IMR-90 (cell line): ENCODE measurements around the gene PTPRN2. TPM values are rescaled to one million over a fixed set of nuclear protein-coding genes. Genes with fewer than 3 reads are reported as not detected.

Source experiments
- ATAC-seq: fragments of 200-7000 bp; cut with Tn5 transposase; 2 replicates; pipeline ENCODE4 v1.9.1; 2020; ENCODE audit warnings: low read depth, mild to moderate bottlenecking, moderate library complexity
- BruUV-seq: library from RNA; stranded (reverse); fragments of 400-500 nt; replicated peaks from 2 replicates; lab custom pipeline; 2021; lab: Mats Ljungman, UMichigan
- CTCF ChIA-PET: fragments of 300-600 bp; formaldehyde crosslinking; extraction: SDS; loops from one replicate; lab custom pipeline; 2021; ENCODE audit warnings: antibody characterized with exemption; lab: Yijun Ruan, JAX
- POLR2A ChIA-PET: fragments of 300-600 bp; sonication (Branson Sonifier 250); formaldehyde crosslinking; loops from one replicate; lab custom pipeline; 2022; ENCODE audit warnings: antibody characterized with exemption; ENCODE audit not compliant: unreplicated experiment; lab: Charles Lee
- DNase-seq: peaks from one replicate; pipeline ENCODE4 v3.0.0; 2013
- H2AFZ ChIP-seq: replicated peaks from 2 replicates; pipeline ENCODE3; 2013; ENCODE audit warnings: low read length, mild to moderate bottlenecking; ENCODE audit not compliant: poor library complexity
- H2AK5ac ChIP-seq: 2 replicates; pipeline ENCODE4 v1.6.1; 2013; ENCODE audit warnings: low read depth, low read length, inconsistent platforms
- H2AK9ac ChIP-seq: replicated peaks from 2 replicates; pipeline ENCODE3; 2013; ENCODE audit warnings: mild to moderate bottlenecking, low read depth, low read length, moderate library complexity; ENCODE audit not compliant: poor library complexity
- H2BK120ac ChIP-seq: 2 replicates; pipeline ENCODE4 v1.6.1; 2013; ENCODE audit warnings: low read depth, low read length, inconsistent platforms
- H2BK15ac ChIP-seq: 3 replicates; pipeline ENCODE4 v1.6.1; 2013; ENCODE audit warnings: low read depth, low read length, inconsistent platforms
- H2BK20ac ChIP-seq: 2 replicates; pipeline ENCODE4 v1.6.1; 2013; ENCODE audit warnings: low read depth, mild to moderate bottlenecking, inconsistent platforms, low read length, moderate library complexity
- H2BK5ac ChIP-seq: 2 replicates; pipeline ENCODE4 v1.6.1; 2013; ENCODE audit warnings: mild to moderate bottlenecking, low read depth, low read length, inconsistent platforms; ENCODE audit not compliant: poor library complexity, severe bottlenecking
- H3K14ac ChIP-seq: replicated peaks from 2 replicates; pipeline ENCODE4 v1.6.1; 2013; ENCODE audit warnings: low read depth, low read length, inconsistent platforms
- H3K18ac ChIP-seq: 2 replicates; pipeline ENCODE4 v1.6.1; 2013; ENCODE audit warnings: low read depth, low read length, control low read depth
- H3K23ac ChIP-seq: 2 replicates; pipeline ENCODE4 v1.6.1; 2013; ENCODE audit warnings: low read depth, low read length, inconsistent platforms
- H3K27ac ChIP-seq: 2 replicates; pipeline ENCODE4 v1.5.1; 2013; ENCODE audit warnings: mild to moderate bottlenecking, control low read depth, low read length; ENCODE audit not compliant: insufficient read depth
- H3K27me3 ChIP-seq: 2 replicates; pipeline ENCODE4 v1.6.1; 2013; ENCODE audit warnings: low read length; ENCODE audit not compliant: control insufficient read depth, insufficient read depth
- H3K36me3 ChIP-seq: 2 replicates; pipeline ENCODE4 v1.6.1; 2013; ENCODE audit warnings: low read length, mixed read lengths; ENCODE audit not compliant: control insufficient read depth, insufficient read depth
- H3K4ac ChIP-seq: 2 replicates; pipeline ENCODE4 v1.6.1; 2013; ENCODE audit warnings: low read depth, low read length, inconsistent platforms
- H3K4me1 ChIP-seq: 2 replicates; pipeline ENCODE4 v1.6.1; 2013; ENCODE audit warnings: low read length, mixed read lengths; ENCODE audit not compliant: control insufficient read depth, insufficient read depth
- H3K4me2 ChIP-seq: 2 replicates; pipeline ENCODE4 v1.6.1; 2013; ENCODE audit warnings: low read depth, mild to moderate bottlenecking, control low read depth, low read length, moderate library complexity
- H3K4me3 ChIP-seq: 2 replicates; pipeline ENCODE4 v1.5.1; 2013; ENCODE audit warnings: low read depth, mild to moderate bottlenecking, control low read depth, low read length, moderate library complexity; ENCODE audit not compliant: insufficient read depth
- H3K56ac ChIP-seq: 2 replicates; pipeline ENCODE4 v1.6.1; 2013; ENCODE audit warnings: low read length, inconsistent platforms; ENCODE audit not compliant: insufficient read depth; ENCODE audit errors: extremely low read depth
- H3K79me1 ChIP-seq, 2 experiments: 2 replicates each; pipeline ENCODE4 v1.6.1; 2013; ENCODE audit warnings: low read length in 2 of 2, inconsistent platforms in 1 of 2, low read depth in 1 of 2
- H3K9ac ChIP-seq: 2 replicates; pipeline ENCODE4 v1.6.1; 2013; ENCODE audit warnings: low read depth, low read length, control low read depth
- H3K9me1 ChIP-seq: 2 replicates; pipeline ENCODE4 v1.6.1; 2013; ENCODE audit warnings: low read length, inconsistent platforms; ENCODE audit not compliant: insufficient read depth
- H3K9me3 ChIP-seq: 2 replicates; pipeline ENCODE4 v1.6.1; 2013; ENCODE audit warnings: low read length; ENCODE audit not compliant: control insufficient read depth, insufficient read depth
- H4K20me1 ChIP-seq: 2 replicates; pipeline ENCODE4 v1.6.1; 2013; ENCODE audit warnings: low read length, inconsistent platforms; ENCODE audit not compliant: insufficient read depth
- H4K5ac ChIP-seq: 2 replicates; pipeline ENCODE4 v1.6.1; 2013; ENCODE audit warnings: mild to moderate bottlenecking, low read depth, low read length, control low read depth
- H4K8ac ChIP-seq, 2 experiments: 2 replicates each; pipeline ENCODE4 v1.6.1; 2013; ENCODE audit warnings: low read depth in 2 of 2, low read length in 2 of 2, control low read depth in 1 of 2, inconsistent platforms in 1 of 2
- H4K91ac ChIP-seq: 2 replicates; pipeline ENCODE4 v1.6.1; 2013; ENCODE audit warnings: low read depth, low read length, inconsistent platforms; ENCODE audit not compliant: insufficient read depth
- CHD1 ChIP-seq: IDR thresholded peaks from 2 replicates; pipeline ENCODE4 v1.6.1; 2012; ENCODE audit warnings: low read depth, low read length, improper control_type of control experiment
- SMC3 ChIP-seq: fragments of 150-350 bp; IDR thresholded peaks from 2 replicates; pipeline ENCODE4 v1.6.1; 2016; ENCODE audit warnings: low read depth, mild to moderate bottlenecking, antibody characterized with exemption, low read length, moderate library complexity
- WGBS, 2 experiments: methylation state at CpG; one replicate each; pipeline versions ENCODE4 v1.1.5 to v1.1.7; 2013; ENCODE audit warnings: missing lambda C conversion rate in 2 of 2; ENCODE audit not compliant: insufficient read length in 1 of 2; ENCODE audit errors: extremely low coverage in 2 of 2; 5-methylcytosine and 5-hydroxymethylcytosine counted together
- dilution Hi-C: fragments of 300-500 bp; cut with HindIII; formaldehyde crosslinking; loops from one replicate; pipeline ENCODE4 v1.14.3; 2018; ENCODE audit warnings: low sequenced_read_pairs; ENCODE audit not compliant: unreplicated experiment
- in situ Hi-C: fragments of 300-500 bp; cut with MboI; formaldehyde crosslinking; loops from 3 replicates; pipeline ENCODE4 v1.14.3; 2019; ENCODE audit warnings: low sequenced_read_pairs, inconsistent platforms, mixed read lengths
- intact Hi-C: fragments of 100-400 bp; cut with micrococcal nuclease; formaldehyde crosslinking; loops from 2 replicates; pipeline ENCODE4 v1.10.0; 2022
- polyA plus RNA-seq, 3 experiments: library from polyadenylated mRNA; depleted of rRNA; stranded (reverse); fragments of >200 nt; gene quantifications; 2 replicates each; pipeline ENCODE4 v1.2.3, GENCODE V29; 2012; ENCODE audit warnings: low replicate concordance in 1 of 3
- total RNA-seq: library from RNA; depleted of rRNA; stranded (reverse); fragments of >200 nt; gene quantifications from 2 replicates; pipeline ENCODE4 v1.2.3, GENCODE V29; 2012
- TF ChIP-seq, protein P1 (sequence below): fragments of 150-350 bp; IDR thresholded peaks from 2 replicates; pipeline ENCODE4 v1.6.1; 2017; ENCODE audit warnings: mild to moderate bottlenecking, antibody characterized with exemption, low read length, low read depth
- TF ChIP-seq, protein P2 (sequence below): conservative IDR thresholded peaks from 2 replicates; pipeline ENCODE4 v1.5.1; 2012; ENCODE audit warnings: mild to moderate bottlenecking, low read depth, low read length, improper control_type of control experiment
- TF ChIP-seq, protein P3 (sequence below): fragments of 150-350 bp; IDR thresholded peaks from 2 replicates; pipeline ENCODE4 v1.6.1; 2016; ENCODE audit warnings: low read depth, mild to moderate bottlenecking, low read length, moderate library complexity, borderline replicate concordance

The PTPRN2 gene
- total and polyA plus RNA-seq, 2 of the 4 experiments (the other 2 are of a cell fraction): 0.03 TPM; not detected in 1

DNA sequence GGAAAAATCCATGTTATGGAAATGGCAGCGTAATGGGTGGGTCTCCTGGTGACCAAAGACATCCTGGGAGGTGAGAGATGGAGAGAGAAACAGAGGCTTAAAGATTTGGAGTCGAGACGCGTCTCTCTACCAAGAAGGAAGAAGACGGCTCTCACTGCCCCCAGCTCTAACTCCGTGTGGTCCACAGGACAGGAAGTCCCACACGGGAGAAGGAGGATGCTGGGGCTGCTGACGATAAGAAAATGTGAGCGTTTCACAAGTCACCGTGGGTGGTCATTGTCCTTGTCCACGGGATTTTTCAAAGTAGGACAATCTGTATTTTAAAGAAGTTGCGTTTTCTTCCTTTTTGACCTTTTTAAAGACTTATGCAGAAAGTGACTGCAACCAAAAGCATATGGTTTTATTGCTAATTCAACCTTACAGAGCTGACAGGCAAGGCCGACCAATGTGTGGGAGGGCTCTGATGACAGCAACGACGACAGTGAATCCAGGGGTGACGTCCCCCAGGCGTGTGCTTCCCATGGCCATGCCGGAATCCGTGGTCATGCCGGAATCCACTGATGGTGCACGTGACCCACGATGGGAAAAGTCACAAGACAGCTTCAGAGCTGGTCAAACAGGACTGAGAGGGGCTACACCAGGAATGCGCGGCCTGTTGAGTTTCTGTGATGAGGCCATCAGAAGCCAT, 341.2 kb downstream of the PTPRN2 start:
- Histone ChIP-seq H3K4me2 (no peak overlapping the region), H3K79me1 (no peaks in the 10 kb centered on the region), H3K9ac (no peak overlapping the region), H3K14ac (no peak overlapping the region), H2BK120ac (no peak overlapping the region), H2AFZ (no peak overlapping the region), H4K5ac (no peak overlapping the region), H4K8ac (no peak overlapping the region), H2AK9ac (no peak overlapping the region), H3K18ac (no peak overlapping the region), H4K91ac (no peak overlapping the region), H3K27me3 (no peaks in the 10 kb centered on the region), H3K56ac (no peak overlapping the region), H4K20me1 (no peaks in the 10 kb centered on the region), H3K9me3 (peaks cover 55% of the 10 kb centered on the region), H3K9me1 (no peaks in the 10 kb centered on the region), H3K4ac (no peak overlapping the region), H2BK20ac (no peak overlapping the region), H3K4me3 (no peak overlapping the region), H3K4me1 (no peaks in the 10 kb centered on the region), H2BK5ac (no peak overlapping the region), H3K23ac (no peak overlapping the region), H3K27ac (no peak overlapping the region), H2AK5ac (no peak overlapping the region), H3K36me3 (no peaks in the 10 kb centered on the region), H2BK15ac (no peak overlapping the region)
- CTCF ChIA-PET: no interaction called here
- whole genome bisulfite sequencing, 2 experiments: 42% methylated on average over 6 of the region's 24 CpGs; no CpG with 5 or more reads in 1 of the 2 experiments
- no TSS peak for BruUV-seq
- DNase-seq (no peak), ATAC-seq (no peak)
- in situ Hi-C loops: no loop called here
- intact Hi-C loops: no loop called here
- POLR2A ChIA-PET: no interaction called here
- dilution Hi-C loops: no loop called here
- TF ChIP-seq CHD1: no peak
- TF ChIP-seq, protein P1, sequence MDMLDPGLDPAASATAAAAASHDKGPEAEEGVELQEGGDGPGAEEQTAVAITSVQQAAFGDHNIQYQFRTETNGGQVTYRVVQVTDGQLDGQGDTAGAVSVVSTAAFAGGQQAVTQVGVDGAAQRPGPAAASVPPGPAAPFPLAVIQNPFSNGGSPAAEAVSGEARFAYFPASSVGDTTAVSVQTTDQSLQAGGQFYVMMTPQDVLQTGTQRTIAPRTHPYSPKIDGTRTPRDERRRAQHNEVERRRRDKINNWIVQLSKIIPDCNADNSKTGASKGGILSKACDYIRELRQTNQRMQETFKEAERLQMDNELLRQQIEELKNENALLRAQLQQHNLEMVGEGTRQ: no peak
- no peak for TF ChIP-seq SMC3
- TF ChIP-seq, protein P2, sequence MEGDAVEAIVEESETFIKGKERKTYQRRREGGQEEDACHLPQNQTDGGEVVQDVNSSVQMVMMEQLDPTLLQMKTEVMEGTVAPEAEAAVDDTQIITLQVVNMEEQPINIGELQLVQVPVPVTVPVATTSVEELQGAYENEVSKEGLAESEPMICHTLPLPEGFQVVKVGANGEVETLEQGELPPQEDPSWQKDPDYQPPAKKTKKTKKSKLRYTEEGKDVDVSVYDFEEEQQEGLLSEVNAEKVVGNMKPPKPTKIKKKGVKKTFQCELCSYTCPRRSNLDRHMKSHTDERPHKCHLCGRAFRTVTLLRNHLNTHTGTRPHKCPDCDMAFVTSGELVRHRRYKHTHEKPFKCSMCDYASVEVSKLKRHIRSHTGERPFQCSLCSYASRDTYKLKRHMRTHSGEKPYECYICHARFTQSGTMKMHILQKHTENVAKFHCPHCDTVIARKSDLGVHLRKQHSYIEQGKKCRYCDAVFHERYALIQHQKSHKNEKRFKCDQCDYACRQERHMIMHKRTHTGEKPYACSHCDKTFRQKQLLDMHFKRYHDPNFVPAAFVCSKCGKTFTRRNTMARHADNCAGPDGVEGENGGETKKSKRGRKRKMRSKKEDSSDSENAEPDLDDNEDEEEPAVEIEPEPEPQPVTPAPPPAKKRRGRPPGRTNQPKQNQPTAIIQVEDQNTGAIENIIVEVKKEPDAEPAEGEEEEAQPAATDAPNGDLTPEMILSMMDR: no peak
- TF ChIP-seq, protein P3, sequence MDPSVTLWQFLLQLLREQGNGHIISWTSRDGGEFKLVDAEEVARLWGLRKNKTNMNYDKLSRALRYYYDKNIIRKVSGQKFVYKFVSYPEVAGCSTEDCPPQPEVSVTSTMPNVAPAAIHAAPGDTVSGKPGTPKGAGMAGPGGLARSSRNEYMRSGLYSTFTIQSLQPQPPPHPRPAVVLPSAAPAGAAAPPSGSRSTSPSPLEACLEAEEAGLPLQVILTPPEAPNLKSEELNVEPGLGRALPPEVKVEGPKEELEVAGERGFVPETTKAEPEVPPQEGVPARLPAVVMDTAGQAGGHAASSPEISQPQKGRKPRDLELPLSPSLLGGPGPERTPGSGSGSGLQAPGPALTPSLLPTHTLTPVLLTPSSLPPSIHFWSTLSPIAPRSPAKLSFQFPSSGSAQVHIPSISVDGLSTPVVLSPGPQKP: no peak
